Smooth muscle cell (in vitro differentiated cells): Measurements from ENCODE around the gene SCARF1. TPM values are rescaled to one million over a fixed set of nuclear protein-coding genes. Genes with fewer than 3 reads are reported as not detected.
"Not testable (repeated sequence)": the region's sequence is repeated elsewhere in the genome, so short reads cannot be mapped to it uniquely, and the experiment has no call there.

Experiments
- DNase-seq: peaks from one replicate; lab custom pipeline; 2025; ENCODE audit not compliant: unreplicated experiment; lab: John Stamatoyannopoulos, UW
- H2AFZ ChIP-seq: fragments of 200-600 bp; sonication (generic); 2 replicates; pipeline ENCODE4 v1.6.0; 2016; ENCODE audit warnings: antibody characterized with exemption, low read depth, mild to moderate bottlenecking
- H3F3A ChIP-seq: fragments of 200-600 bp; sonication (generic); 2 replicates; pipeline ENCODE4 v1.6.0; 2017; ENCODE audit warnings: antibody characterized with exemption, low read depth
- H3K27ac ChIP-seq: fragments of 200-600 bp; sonication (generic); 2 replicates; pipeline ENCODE4 v1.5.1; 2016; ENCODE audit warnings: low read depth, mild to moderate bottlenecking
- H3K27me3 ChIP-seq: fragments of 200-600 bp; sonication (generic); 2 replicates; pipeline ENCODE4 v1.6.1; 2016; ENCODE audit warnings: low read depth, mild to moderate bottlenecking
- H3K36me3 ChIP-seq: fragments of 200-600 bp; sonication (generic); 2 replicates; pipeline ENCODE4 v1.5.1; 2016; ENCODE audit warnings: low read depth
- H3K4me1 ChIP-seq: fragments of 200-600 bp; sonication (generic); 2 replicates; pipeline ENCODE4 v1.5.1; 2016; ENCODE audit warnings: low read depth
- H3K4me2 ChIP-seq: fragments of 200-600 bp; sonication (generic); 2 replicates; pipeline ENCODE4 v1.6.0; 2016; ENCODE audit warnings: mild to moderate bottlenecking
- H3K4me3 ChIP-seq: fragments of 200-600 bp; sonication (generic); 2 replicates; pipeline ENCODE4 v1.5.1; 2016; ENCODE audit warnings: mild to moderate bottlenecking
- H3K79me2 ChIP-seq: fragments of 200-600 bp; sonication (generic); 2 replicates; pipeline ENCODE4 v1.6.0; 2016; ENCODE audit warnings: low read depth, mild to moderate bottlenecking
- H3K9ac ChIP-seq: fragments of 200-600 bp; sonication (generic); 2 replicates; pipeline ENCODE4 v1.6.0; 2016; ENCODE audit warnings: low read depth
- H3K9me3 ChIP-seq: fragments of 200-600 bp; sonication (generic); replicated peaks from 2 replicates; pipeline ENCODE4 v1.5.1; 2016; ENCODE audit warnings: low read depth
- H4K20me1 ChIP-seq: fragments of 200-600 bp; sonication (generic); 2 replicates; pipeline ENCODE4 v1.6.0; 2016; ENCODE audit warnings: low read depth
- WGBS: methylation state at CpG from one replicate; pipeline ENCODE4 v1.1.7; 2016; ENCODE audit warnings: low lambda C conversion rate; 5-methylcytosine and 5-hydroxymethylcytosine counted together
- polyA plus RNA-seq: library from polyadenylated mRNA; unstranded; fragments of >200 nt; fragmentation: Nextera tagmentation; extraction: Ambion mirVana; gene quantifications from 2 replicates; pipeline ENCODE4 v1.2.1, GENCODE V29; 2016
- total RNA-seq: library from RNA; depleted of rRNA; stranded (reverse); fragments of >200 nt; gene quantifications from 2 replicates; pipeline ENCODE4 v1.2.3, GENCODE V29; 2014
- TF ChIP-seq, protein P1 (sequence below): fragments of 200-600 bp; sonication (generic); IDR thresholded peaks from 2 replicates; pipeline ENCODE4 v1.5.1; 2017; ENCODE audit warnings: borderline replicate concordance, mild to moderate bottlenecking, antibody characterized with exemption; ENCODE audit not compliant: insufficient read depth, poor library complexity, severe bottlenecking

Gene SCARF1
- total and polyA plus RNA-seq, 2 experiments from 2014 or later, result 0.11 to 0.63 TPM

DNA sequence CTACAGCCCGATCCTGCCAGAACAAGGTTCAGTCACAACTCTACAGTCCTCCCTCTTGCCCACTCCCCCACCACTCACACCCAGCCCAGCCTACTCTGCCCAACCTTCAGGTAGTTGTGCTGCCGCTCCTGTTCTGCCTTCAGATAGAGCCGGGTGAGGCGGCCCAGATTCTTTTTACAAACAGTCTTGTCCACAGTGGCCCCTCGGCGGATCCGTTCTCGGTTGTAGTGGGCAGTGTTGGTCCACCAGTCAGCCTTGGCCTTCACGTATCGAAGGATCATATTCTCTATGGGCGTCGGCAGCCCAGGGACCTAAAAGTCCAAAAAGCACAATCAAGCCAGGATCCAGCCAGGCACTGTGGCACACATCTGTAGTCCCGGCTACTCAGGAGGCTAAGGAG is 30.9 kb upstream of the SCARF1 start:
- TF ChIP-seq, protein P1, sequence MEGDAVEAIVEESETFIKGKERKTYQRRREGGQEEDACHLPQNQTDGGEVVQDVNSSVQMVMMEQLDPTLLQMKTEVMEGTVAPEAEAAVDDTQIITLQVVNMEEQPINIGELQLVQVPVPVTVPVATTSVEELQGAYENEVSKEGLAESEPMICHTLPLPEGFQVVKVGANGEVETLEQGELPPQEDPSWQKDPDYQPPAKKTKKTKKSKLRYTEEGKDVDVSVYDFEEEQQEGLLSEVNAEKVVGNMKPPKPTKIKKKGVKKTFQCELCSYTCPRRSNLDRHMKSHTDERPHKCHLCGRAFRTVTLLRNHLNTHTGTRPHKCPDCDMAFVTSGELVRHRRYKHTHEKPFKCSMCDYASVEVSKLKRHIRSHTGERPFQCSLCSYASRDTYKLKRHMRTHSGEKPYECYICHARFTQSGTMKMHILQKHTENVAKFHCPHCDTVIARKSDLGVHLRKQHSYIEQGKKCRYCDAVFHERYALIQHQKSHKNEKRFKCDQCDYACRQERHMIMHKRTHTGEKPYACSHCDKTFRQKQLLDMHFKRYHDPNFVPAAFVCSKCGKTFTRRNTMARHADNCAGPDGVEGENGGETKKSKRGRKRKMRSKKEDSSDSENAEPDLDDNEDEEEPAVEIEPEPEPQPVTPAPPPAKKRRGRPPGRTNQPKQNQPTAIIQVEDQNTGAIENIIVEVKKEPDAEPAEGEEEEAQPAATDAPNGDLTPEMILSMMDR, result no peak
- no peak overlapping the region for H3K9ac ChIP-seq
- H3K9me3 ChIP-seq, result no peaks in the 10 kb centered on the region
- H2AFZ ChIP-seq, result no peak overlapping the region
- DNase-seq, result no peak
- no peak overlapping the region for H3K27ac ChIP-seq
- 99% methylated on average over 12 of the region's 13 CpGs for WGBS
- no peak overlapping the region for H3K4me3 ChIP-seq
- peaks cover 26% of the 10 kb centered on the region for H3K79me2 ChIP-seq
- H3K27me3 ChIP-seq, result no peaks in the 10 kb centered on the region
- peaks cover under 1% of the 10 kb centered on the region for H3F3A ChIP-seq
- no peaks in the 10 kb centered on the region for H3K4me1 ChIP-seq
- peaks cover 54% of the 10 kb centered on the region for H4K20me1 ChIP-seq
- H3K36me3 ChIP-seq, result peaks cover 60% of the 10 kb centered on the region
- H3K4me2 ChIP-seq, result no peak overlapping the region

DNA sequence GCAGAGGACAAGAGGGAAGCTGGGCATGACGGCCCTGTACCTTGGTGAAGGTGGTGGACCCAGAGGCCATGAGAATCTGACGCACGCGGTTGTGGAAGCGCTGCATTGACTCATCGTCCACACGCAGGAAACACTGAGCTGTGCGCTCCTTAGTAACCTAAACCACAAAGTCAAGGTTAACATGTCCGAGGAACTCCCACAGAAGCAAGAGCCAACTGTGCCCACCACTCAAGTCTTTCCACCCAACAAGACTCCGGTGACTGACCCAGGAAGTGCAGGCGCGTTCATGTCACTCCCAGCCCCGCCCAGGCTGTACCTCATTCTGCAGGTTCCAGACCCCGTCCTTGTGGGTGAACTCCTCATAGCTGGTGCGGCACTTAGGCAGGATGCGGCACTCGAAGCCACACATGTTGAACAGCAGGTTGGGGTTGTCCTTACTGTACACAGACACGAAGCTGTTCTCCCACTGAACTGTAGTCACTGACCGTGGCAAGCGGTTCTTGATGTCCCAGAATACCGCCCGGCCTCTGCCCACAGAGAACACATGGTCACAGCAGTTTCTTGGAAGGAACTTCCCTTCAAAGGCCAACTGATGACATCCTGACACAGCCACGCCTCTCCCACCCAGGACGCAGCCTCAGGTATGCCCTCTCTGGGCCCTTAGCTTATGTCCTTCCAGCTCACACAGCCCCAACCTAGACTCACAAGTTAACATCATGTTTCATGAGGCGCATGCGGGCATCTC is 27.7 kb upstream of the SCARF1 start:
- Histone ChIP-seq H3K79me2 (peaks cover 19% of the 10 kb centered on the region), H3K27ac (no peak overlapping the region)
- TF ChIP-seq, protein P1, result no peak

DNA sequence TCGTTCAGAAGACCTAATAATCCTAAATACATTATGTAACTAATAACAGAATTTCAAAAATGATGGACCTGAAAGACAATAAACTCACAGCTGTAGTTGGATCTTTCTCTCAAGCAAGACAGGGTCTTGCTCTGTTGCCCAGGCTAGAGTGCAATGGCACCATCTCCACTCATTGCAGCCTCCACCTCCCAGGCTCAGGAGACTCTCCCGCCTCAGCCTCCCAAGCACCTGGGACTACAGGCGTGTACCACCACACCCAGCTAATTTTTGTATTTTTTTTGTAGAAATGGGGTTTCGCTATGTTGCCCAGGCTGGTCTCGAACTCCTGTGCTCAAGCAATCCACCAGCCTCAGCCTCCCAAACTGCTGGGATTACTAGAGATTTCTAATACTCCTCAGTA is 18.4 kb upstream of the SCARF1 start:
- H3K9me3 ChIP-seq, DNase-seq, H2AFZ ChIP-seq, H3K4me1 ChIP-seq, H3K4me2 ChIP-seq, H3K27me3 ChIP-seq, H3F3A ChIP-seq, H3K4me3 ChIP-seq, H3K27ac ChIP-seq, H3K9ac ChIP-seq: not testable (repeated sequence)
- 98% methylated on average over 5 of the region's 5 CpGs for WGBS
- Histone ChIP-seq H4K20me1 (peaks cover 62% of the 10 kb centered on the region), H3K79me2 (peaks cover 11% of the 10 kb centered on the region), H3K36me3 (peaks cover 30% of the 10 kb centered on the region)

More for the DNA sequence above, 27.7 kb upstream of the SCARF1 start:
- no peak overlapping the region for H3K9ac ChIP-seq
- WGBS, result 96% methylated on average over 26 of the region's 26 CpGs
- no peak overlapping the region for H2AFZ ChIP-seq
- H3K36me3 ChIP-seq, result peaks cover 34% of the 10 kb centered on the region
- no peaks in the 10 kb centered on the region for H3K27me3 ChIP-seq
- H3K4me3 ChIP-seq, result no peak overlapping the region
- no peak overlapping the region for H3K4me2 ChIP-seq
- H4K20me1 ChIP-seq, result peaks cover 58% of the 10 kb centered on the region
- peaks cover 9% of the 10 kb centered on the region for H3F3A ChIP-seq
- no peak for DNase-seq
- H3K9me3 ChIP-seq, result no peaks in the 10 kb centered on the region
- H3K4me1 ChIP-seq, result no peaks in the 10 kb centered on the region

DNA sequence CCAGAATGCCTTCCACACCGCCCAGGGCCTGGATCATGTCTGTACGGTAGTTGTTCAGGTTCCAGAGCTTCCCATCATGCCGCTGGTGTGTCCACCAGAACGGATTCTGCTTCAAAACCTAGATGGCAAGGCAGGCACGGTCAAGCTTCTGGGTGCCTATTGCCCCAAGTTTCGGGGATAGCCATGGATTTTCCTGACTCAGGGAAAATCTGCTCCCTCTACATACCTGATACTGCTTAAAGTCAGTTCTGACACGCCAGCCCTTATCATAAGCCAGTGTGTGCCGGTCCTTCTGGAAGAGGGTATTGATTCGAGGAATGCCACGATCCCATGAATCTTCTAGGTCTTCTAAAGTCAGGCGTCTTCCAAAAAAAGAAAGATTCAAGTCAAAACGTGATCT is 15.5 kb upstream of the SCARF1 start:
- H3K9me3 ChIP-seq, result no peaks in the 10 kb centered on the region
- no peak overlapping the region for H3K4me2 ChIP-seq
- peaks cover 15% of the 10 kb centered on the region for H3F3A ChIP-seq
- WGBS, result over 99% methylated on average over 12 of the region's 12 CpGs
- no peak overlapping the region for H3K9ac ChIP-seq
- H2AFZ ChIP-seq, result no peak overlapping the region
- no peak for DNase-seq
- H3K4me1 ChIP-seq, result no peaks in the 10 kb centered on the region
- H3K4me3 ChIP-seq, result no peak overlapping the region
- peaks cover 49% of the 10 kb centered on the region for H3K36me3 ChIP-seq
- H3K27ac ChIP-seq, result no peak overlapping the region
- TF ChIP-seq, protein P1, result no peak
- H3K27me3 ChIP-seq, result no peaks in the 10 kb centered on the region
- no peaks in the 10 kb centered on the region for H3K79me2 ChIP-seq
- H4K20me1 ChIP-seq, result peaks cover 54% of the 10 kb centered on the region
